Fibroblast of villous mesenchyme (primary cell): Measurements from ENCODE around the gene SLC46A1. TPM values are rescaled to one million over a fixed set of nuclear protein-coding genes. Genes with fewer than 3 reads are reported as not detected.
A peak's percentile ranks its signal among the peaks of the same experiment; 100 is the strongest.

Source experiments
- DNase-seq: peaks from one replicate; pipeline ENCODE4 v3.0.0-alpha.2; 2010; ENCODE audit warnings: low read depth
- H3K4me3 ChIP-seq: 2 replicates; pipeline ENCODE4 v1.5.1; 2011; ENCODE audit warnings: low read depth, mild to moderate bottlenecking, low read length
- total RNA-seq: library from RNA; depleted of rRNA; stranded (reverse); fragments of >200 nt; gene quantifications from 2 replicates; pipeline ENCODE4 v1.2.3, GENCODE V29; 2012
- TF ChIP-seq, protein P1 (sequence below): IDR thresholded peaks from 2 replicates; pipeline ENCODE4 v1.5.1; 2012; ENCODE audit warnings: low read depth, mild to moderate bottlenecking, low read length; ENCODE audit not compliant: insufficient read depth

The SLC46A1 gene
- total RNA-seq, 1 donor = 9.5 TPM

DNA sequence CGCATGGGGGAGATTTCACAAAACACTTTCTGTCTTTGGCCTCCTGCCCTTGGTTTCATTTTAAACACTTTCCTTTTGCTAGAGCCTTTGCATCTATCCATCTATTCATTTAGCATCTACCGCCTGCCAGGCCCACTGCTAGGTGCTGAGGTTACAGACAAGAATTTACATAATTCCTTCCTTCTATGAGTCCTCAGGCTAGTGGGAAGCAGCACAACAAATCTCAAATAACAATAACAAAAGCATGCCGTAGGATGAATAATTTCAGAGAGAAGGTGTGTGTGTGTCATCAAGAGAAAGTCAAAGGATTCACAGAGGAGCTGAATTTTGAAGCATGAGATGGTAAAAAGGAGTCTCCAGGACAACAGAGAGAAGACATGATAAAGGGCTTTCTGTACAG is 6.1 kb upstream of the SLC46A1 start:
- peak; percentile 8 for DNase-seq
- TF ChIP-seq, protein P1, sequence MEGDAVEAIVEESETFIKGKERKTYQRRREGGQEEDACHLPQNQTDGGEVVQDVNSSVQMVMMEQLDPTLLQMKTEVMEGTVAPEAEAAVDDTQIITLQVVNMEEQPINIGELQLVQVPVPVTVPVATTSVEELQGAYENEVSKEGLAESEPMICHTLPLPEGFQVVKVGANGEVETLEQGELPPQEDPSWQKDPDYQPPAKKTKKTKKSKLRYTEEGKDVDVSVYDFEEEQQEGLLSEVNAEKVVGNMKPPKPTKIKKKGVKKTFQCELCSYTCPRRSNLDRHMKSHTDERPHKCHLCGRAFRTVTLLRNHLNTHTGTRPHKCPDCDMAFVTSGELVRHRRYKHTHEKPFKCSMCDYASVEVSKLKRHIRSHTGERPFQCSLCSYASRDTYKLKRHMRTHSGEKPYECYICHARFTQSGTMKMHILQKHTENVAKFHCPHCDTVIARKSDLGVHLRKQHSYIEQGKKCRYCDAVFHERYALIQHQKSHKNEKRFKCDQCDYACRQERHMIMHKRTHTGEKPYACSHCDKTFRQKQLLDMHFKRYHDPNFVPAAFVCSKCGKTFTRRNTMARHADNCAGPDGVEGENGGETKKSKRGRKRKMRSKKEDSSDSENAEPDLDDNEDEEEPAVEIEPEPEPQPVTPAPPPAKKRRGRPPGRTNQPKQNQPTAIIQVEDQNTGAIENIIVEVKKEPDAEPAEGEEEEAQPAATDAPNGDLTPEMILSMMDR = no peak

GRCh38 chr17:28407974-28408306 is 1.9 kb upstream of the SLC46A1 start:
- H3K4me3 ChIP-seq = no peak overlapping the region
- TF ChIP-seq, protein P1 = no peak
- DNase-seq = no peak

More for the DNA sequence above, 6.1 kb upstream of the SLC46A1 start:
- no peak overlapping the region for H3K4me3 ChIP-seq

DNA sequence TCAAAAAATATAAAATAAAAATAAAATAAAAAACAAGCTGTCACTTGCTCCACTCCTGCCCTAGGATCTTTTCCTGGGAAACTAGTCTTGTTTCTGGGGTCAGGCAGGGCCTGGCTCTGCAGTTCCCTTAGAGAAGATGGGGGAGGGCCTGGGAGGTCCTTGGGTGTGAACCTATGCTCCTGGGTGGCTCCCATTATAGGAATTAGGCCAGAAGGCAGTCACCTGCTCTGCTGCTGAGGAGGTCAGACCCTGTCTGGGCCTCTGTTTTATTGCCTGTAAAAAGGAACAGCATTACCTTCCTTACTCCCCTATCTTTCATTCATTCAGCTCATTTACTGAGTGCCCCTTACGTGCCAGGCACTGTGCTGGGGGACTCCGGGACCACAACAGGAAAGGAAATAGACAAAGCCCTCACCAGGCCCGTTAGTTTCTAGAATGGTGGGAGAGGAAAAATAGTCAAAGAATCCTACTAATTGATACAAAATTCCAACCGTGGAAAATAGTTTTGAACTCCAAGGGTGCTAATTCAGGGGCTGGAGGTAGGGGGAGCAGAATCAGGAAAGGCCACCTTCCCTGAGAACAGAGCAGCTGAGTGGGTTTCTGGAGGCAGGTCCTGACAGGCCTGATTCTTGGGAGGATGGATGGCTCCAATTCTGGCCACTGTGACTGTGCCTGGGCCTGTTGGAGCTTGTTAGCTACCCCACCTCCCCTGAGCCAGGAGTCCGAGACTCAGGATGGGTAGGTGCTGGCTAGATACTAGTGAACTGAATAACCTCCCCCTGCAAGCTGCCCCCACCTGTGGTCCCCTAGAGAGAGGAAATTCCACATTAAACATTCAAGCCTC is 1.3 kb upstream of the SLC46A1 start:
- H3K4me3 ChIP-seq = no peak overlapping the region
- TF ChIP-seq, protein P1 = no peak
- DNase-seq = no peak

GRCh38 chr17:28406473-28406814 is 432 bp upstream of the SLC46A1 start:
- TF ChIP-seq, protein P1 = no peak
- peak; percentile 23 for DNase-seq
- H3K4me3 ChIP-seq = peak overlapping the region; percentile 71

DNA sequence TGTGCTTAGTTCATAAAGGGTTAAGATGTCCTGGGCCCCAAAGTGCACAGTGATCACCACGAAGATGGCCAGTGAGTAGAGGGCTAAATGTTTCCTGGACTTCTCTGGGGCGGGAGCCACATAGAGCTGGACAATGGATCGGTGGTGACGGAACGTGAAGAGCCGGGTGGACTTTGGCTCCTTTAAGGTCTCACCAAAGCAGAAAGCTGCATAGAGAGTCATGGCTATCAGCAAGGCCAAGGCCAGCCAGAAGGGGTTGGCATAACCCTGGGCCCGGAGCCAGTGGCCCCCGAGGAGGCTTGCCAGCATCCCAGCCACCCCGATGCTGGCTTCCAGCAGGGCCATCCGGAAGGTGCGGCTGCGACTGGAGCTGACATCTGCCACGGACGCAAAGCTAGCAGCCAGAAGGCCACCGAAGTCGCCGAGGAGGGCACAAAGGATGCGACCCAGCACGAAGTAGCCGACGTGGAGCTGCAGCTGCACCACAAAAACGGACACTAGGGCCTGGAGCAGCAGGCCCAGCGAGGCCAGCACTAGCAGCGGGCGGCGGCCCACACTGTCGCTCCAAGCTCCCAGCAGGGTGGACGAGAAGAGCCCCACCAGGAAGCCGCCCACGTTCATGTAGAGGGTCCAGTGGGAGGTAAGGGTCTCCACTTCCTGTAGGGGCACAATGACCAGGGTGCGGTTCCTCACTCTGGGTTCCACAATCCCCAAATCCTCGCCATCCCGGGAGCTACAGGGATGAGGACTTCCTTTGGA is 1.0 kb downstream of the SLC46A1 start:
- TF ChIP-seq, protein P1 = no peak
- peak overlapping the region; percentile 71 for H3K4me3 ChIP-seq
- DNase-seq = no peak

DNA sequence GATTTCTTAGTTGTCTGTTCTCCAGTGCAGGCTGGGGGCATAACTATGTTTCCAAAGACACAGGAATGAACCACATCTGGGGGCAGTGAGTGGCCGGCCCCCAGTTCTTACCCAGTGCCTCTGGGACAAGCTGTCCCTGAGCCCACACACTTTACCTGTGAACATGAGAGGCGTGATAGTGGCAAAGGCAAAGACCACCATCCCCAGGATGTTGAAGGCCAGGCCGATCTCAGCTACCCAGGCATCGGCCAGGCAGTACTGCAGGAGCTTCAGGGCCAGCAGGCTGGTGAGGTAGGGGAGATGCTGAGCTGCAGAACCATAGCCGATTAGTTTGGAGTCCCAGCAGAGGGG is 1.6 kb downstream of the SLC46A1 start:
- no peak for DNase-seq
- no peak overlapping the region for H3K4me3 ChIP-seq
- TF ChIP-seq, protein P1 = no peak
